ENCODE data around the gene MAGI2. TPM values are rescaled to one million over a fixed set of nuclear protein-coding genes. Genes with fewer than 3 reads are reported as not detected.

MAGI2 gene
- total RNA-seq, 1 donor from 2014 or later = 10.7 TPM

GRCh38 chr7:78634093-78634492 lies 819.4 kb downstream of the MAGI2 start:
- Mint-ChIP-seq H3K27ac (ENCODE audit: unreplicated experiment) (no peak overlapping the region), H3K9me3 (ENCODE audit: unreplicated experiment) (no peaks in the 10 kb centered on the region), H3K27me3 (ENCODE audit: unreplicated experiment) (no peaks in the 10 kb centered on the region)

DNA sequence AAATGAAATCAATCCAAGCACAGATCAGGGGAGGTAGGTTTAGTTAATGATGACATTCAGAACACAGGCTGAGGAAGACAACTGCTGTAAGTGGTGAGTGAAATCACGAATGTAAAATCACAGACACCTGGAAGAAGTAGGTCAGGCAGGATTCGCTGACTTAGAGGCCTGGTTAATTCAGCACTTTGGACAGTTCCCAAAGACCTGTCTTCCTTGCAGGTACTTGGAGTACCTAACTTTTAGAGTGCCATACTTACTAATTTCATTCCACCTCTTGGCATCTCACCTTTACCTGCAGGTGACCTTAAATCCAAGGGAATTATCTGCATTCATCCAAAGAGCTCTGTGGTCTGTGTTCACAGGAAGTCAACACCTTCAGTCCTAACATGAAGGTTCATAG lies 832.5 kb downstream of the MAGI2 start:
- H3K36me3 Mint-ChIP-seq (ENCODE audit: unreplicated experiment) = no peaks in the 10 kb centered on the region
- DNase-seq (ENCODE audit: extremely low spot score, unreplicated experiment) = no peak
- H3K4me1 Mint-ChIP-seq (ENCODE audit: unreplicated experiment) = no peaks in the 10 kb centered on the region
- H3K27ac Mint-ChIP-seq (ENCODE audit: unreplicated experiment) = no peak overlapping the region
- H3K27me3 Mint-ChIP-seq (ENCODE audit: unreplicated experiment) = no peaks in the 10 kb centered on the region
- TF ChIP-seq, protein P1, sequence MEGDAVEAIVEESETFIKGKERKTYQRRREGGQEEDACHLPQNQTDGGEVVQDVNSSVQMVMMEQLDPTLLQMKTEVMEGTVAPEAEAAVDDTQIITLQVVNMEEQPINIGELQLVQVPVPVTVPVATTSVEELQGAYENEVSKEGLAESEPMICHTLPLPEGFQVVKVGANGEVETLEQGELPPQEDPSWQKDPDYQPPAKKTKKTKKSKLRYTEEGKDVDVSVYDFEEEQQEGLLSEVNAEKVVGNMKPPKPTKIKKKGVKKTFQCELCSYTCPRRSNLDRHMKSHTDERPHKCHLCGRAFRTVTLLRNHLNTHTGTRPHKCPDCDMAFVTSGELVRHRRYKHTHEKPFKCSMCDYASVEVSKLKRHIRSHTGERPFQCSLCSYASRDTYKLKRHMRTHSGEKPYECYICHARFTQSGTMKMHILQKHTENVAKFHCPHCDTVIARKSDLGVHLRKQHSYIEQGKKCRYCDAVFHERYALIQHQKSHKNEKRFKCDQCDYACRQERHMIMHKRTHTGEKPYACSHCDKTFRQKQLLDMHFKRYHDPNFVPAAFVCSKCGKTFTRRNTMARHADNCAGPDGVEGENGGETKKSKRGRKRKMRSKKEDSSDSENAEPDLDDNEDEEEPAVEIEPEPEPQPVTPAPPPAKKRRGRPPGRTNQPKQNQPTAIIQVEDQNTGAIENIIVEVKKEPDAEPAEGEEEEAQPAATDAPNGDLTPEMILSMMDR (IDR thresholded peaks at IDR 0.05) = no peak
- peaks cover 15% of the 10 kb centered on the region for H3K9me3 Mint-ChIP-seq (ENCODE audit: unreplicated experiment)
- no peak overlapping the region for H3K4me3 Mint-ChIP-seq (ENCODE audit: unreplicated experiment)

More at GRCh38 chr7:78634093-78634492, 819.4 kb downstream of the MAGI2 start:
- Mint-ChIP-seq H3K4me3 (ENCODE audit: unreplicated experiment) (no peak overlapping the region), H3K36me3 (ENCODE audit: unreplicated experiment) (no peaks in the 10 kb centered on the region), H3K4me1 (ENCODE audit: unreplicated experiment) (no peaks in the 10 kb centered on the region)
- DNase-seq (ENCODE audit: extremely low spot score, unreplicated experiment) = no peak
- TF ChIP-seq, protein P1 (IDR thresholded peaks at IDR 0.05) = no peak

- H3K4me1 Mint-ChIP-seq (ENCODE audit: unreplicated experiment) = no peaks in the 10 kb centered on the region
- no peak for DNase-seq (ENCODE audit: extremely low spot score, unreplicated experiment)
- H3K27me3 Mint-ChIP-seq (ENCODE audit: unreplicated experiment) = no peaks in the 10 kb centered on the region
- H3K9me3 Mint-ChIP-seq (ENCODE audit: unreplicated experiment) = no peaks in the 10 kb centered on the region
- H3K36me3 Mint-ChIP-seq (ENCODE audit: unreplicated experiment) = no peaks in the 10 kb centered on the region
- no peak overlapping the region for H3K4me3 Mint-ChIP-seq (ENCODE audit: unreplicated experiment)
- TF ChIP-seq, protein P1 (IDR thresholded peaks at IDR 0.05) = no peak
- H3K27ac Mint-ChIP-seq (ENCODE audit: unreplicated experiment) = no peak overlapping the region
Measured at GRCh38 chr7:78616539-78616938, 836.9 kb downstream of the MAGI2 start.

- Mint-ChIP-seq H3K4me3 (ENCODE audit: unreplicated experiment) (no peak overlapping the region), H3K27me3 (ENCODE audit: unreplicated experiment) (no peaks in the 10 kb centered on the region), H3K36me3 (ENCODE audit: unreplicated experiment) (no peaks in the 10 kb centered on the region), H3K4me1 (ENCODE audit: unreplicated experiment) (no peaks in the 10 kb centered on the region), H3K27ac (ENCODE audit: unreplicated experiment) (no peak overlapping the region), H3K9me3 (ENCODE audit: unreplicated experiment) (no peaks in the 10 kb centered on the region)
- no peak for DNase-seq (ENCODE audit: extremely low spot score, unreplicated experiment)
- TF ChIP-seq, protein P1 (IDR thresholded peaks at IDR 0.05) = no peak
Measured at GRCh38 chr7:78609281-78609680, 844.2 kb downstream of the MAGI2 start.

DNA sequence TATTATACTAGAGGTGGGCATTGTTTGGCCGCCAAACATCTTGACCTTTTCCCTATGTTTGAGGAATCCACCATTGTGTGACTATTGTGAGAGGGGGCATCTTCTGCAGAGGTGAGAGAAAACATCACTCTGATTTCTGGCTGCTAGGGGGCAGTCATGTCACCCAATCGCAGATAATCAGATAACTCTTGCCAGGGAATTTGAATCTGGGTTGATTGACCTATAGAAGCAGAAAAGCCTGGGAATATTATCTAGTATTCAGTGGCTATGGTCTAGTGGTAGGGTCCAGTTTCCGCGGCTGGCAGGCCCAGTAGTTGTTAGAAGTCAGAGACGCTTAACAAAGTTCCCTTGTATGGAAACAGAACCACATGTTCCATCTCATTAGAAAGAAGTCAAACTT lies 846.4 kb downstream of the MAGI2 start:
- TF ChIP-seq, protein P1 (IDR thresholded peaks at IDR 0.05) = no peak
- Mint-ChIP-seq H3K36me3 (ENCODE audit: unreplicated experiment) (no peaks in the 10 kb centered on the region), H3K27me3 (ENCODE audit: unreplicated experiment) (no peaks in the 10 kb centered on the region), H3K4me3 (ENCODE audit: unreplicated experiment) (no peak overlapping the region), H3K4me1 (ENCODE audit: unreplicated experiment) (no peaks in the 10 kb centered on the region), H3K27ac (ENCODE audit: unreplicated experiment) (no peak overlapping the region), H3K9me3 (ENCODE audit: unreplicated experiment) (no peaks in the 10 kb centered on the region)
- DNase-seq (ENCODE audit: extremely low spot score, unreplicated experiment) = no peak

Data from osteocyte (in vitro differentiated cells).